HL-60 (cell line): Measurements from ENCODE around the gene RINL.

Source experiments
- DNase-seq, 2 experiments: peaks; one replicate each; pipeline ENCODE4 v3.0.0-alpha.2; 2010 to 2020; ENCODE audit warnings: low read depth in 1 of 2, low spot score in 1 of 2
- H3K27ac ChIP-seq: fragments of 250-450 bp; sonication (Bioruptor Pico); replicated peaks from 2 replicates; pipeline ENCODE4 v1.5.1; 2020; ENCODE audit warnings: mild to moderate bottlenecking, moderate library complexity
- H3K27me3 ChIP-seq: fragments of 250-450 bp; sonication (Bioruptor Pico); 2 replicates; pipeline ENCODE4 v1.5.1; 2021; ENCODE audit warnings: mild to moderate bottlenecking, moderate library complexity; ENCODE audit not compliant: insufficient read depth, poor library complexity, severe bottlenecking
- H3K4me3 ChIP-seq: replicated peaks from 2 replicates; pipeline ENCODE4 v1.5.1; 2011; ENCODE audit warnings: mild to moderate bottlenecking, control low read depth, low read length; ENCODE audit not compliant: insufficient read depth
- CTCF ChIP-seq: IDR thresholded peaks from one replicate; pipeline ENCODE4 v1.5.1; 2011; ENCODE audit warnings: low read length, control low read depth, inconsistent platforms; ENCODE audit not compliant: insufficient read depth
- GABPA ChIP-seq: IDR thresholded peaks from 2 replicates; pipeline ENCODE4 v1.6.1; 2012; ENCODE audit warnings: low read depth
- POLR2AphosphoS5 ChIP-seq: IDR thresholded peaks from 2 replicates; pipeline ENCODE4 v1.6.1; 2012; ENCODE audit warnings: low read depth
- REST ChIP-seq: IDR thresholded peaks from 2 replicates; pipeline ENCODE4 v1.6.1; 2012; ENCODE audit warnings: low read depth; ENCODE audit not compliant: insufficient replicate concordance
- SPI1 ChIP-seq: IDR thresholded peaks from 2 replicates; pipeline ENCODE4 v1.6.1; 2012; ENCODE audit warnings: low read depth, mild to moderate bottlenecking, borderline replicate concordance

Gene RINL

GRCh38 chr19:38910488-38910887 lies 32.4 kb upstream of the RINL start:
- H3K4me3 ChIP-seq: no peak overlapping the region
- no peaks in the 10 kb centered on the region for H3K27me3 ChIP-seq
- no peak overlapping the region for H3K27ac ChIP-seq
- no peak for DNase-seq
- TF ChIP-seq POLR2AphosphoS5 (no peak), REST (no peak), CTCF (no peak), GABPA (no peak)

- H3K27ac ChIP-seq: no peak overlapping the region
Observed at GRCh38 chr19:38908911-38909310, 30.8 kb upstream of the RINL start.

GRCh38 chr19:38907670-38908069 lies 29.6 kb upstream of the RINL start:
- TF ChIP-seq REST: no peak
- TF ChIP-seq POLR2AphosphoS5: no peak
- TF ChIP-seq CTCF: no peak
- no peak for TF ChIP-seq SPI1
- TF ChIP-seq GABPA: no peak
- no peak for DNase-seq
- H3K27ac ChIP-seq: no peak overlapping the region
- H3K4me3 ChIP-seq: no peak overlapping the region
- H3K27me3 ChIP-seq: no peaks in the 10 kb centered on the region

More at GRCh38 chr19:38908911-38909310, 30.8 kb upstream of the RINL start:
- Histone ChIP-seq H3K27me3 (no peaks in the 10 kb centered on the region), H3K4me3 (no peak overlapping the region)
- TF ChIP-seq SPI1 (no peak), GABPA (no peak), CTCF (no peak), REST (no peak), POLR2AphosphoS5 (no peak)
- no peak for DNase-seq
